ENCODE results near the gene UBR4. TPM values are rescaled to one million over a fixed set of nuclear protein-coding genes. Genes with fewer than 3 reads are reported as not detected.

The UBR4 gene
- total and polyA plus RNA-seq, 2 experiments from 2014 or later = 111 to 230 TPM

- TF ChIP-seq ZNF462 (CRISPR knock-in tag; IDR thresholded peaks at IDR 0.05) = no peak
- TF ChIP-seq POLR2AphosphoS5 (IDR thresholded peaks at IDR 0.05; ENCODE audit: low read depth) = no peak
These were observed 136.5 kb downstream of the UBR4 start (continued) for GRCh38 chr1:19073311-19074186.

DNA sequence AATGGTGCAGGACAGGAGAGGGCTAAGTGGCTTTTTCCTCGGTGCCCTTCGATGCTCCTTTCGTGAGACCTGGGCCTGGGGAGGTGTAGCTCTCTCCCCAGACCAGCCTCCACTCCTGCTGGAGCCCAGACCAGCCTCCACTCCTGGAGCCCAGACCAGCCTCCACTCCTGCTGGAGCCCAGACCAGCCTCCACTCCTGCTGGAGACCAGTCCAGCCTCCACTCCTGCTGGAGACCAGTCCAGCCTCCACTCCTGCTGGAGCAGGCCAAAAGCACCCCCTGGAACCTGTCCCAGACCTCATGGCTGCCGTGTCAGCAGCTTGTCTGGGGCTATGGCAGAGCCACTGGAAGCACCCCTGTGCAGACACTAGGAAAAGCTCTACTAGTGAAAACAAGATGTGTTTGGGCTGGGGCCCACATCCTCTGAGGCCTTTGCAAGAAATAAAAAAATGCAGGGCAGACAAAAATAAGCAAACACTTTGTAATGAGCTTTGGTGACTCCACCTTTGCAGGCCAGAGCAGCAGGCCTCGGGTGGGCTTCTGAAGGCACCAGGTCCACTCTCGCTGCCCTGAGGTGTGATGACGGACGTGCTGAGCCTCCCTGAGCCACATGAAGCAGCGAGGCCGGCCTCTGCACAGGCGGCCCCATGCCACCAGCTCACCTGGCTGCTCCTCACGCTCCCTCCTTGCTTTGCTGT lies 137.6 kb downstream of the UBR4 start:
- peaks cover 18% of the 10 kb centered on the region for H3K36me3 ChIP-seq (ENCODE audit: insufficient read depth)
- H2AFZ ChIP-seq = no peak overlapping the region
- DNase-seq (ENCODE audit: low spot score) = no peak
- Mint-ChIP-seq H3K4me1 (peaks cover 13% of the 10 kb centered on the region; the same call in 2 of the 3 replicates), H3K4me3 (no peak overlapping the region), H3K36me3 (ENCODE audit: low read depth) (peaks cover 42% of the 10 kb centered on the region), H3K27ac (no peak overlapping the region), H3K27me3 (ENCODE audit: insufficient read depth, low read depth, poor library complexity) (peaks cover 14% of the 10 kb centered on the region), H3K9me3 (no peaks in the 10 kb centered on the region; the same call in 2 of the 3 replicates)
- H3K4me2 ChIP-seq = no peak overlapping the region
- H3F3A ChIP-seq (replicated peaks; ENCODE audit: low read depth) = 0 out of 2 replicates have a peak, but pooled peaks cover 3% of the 10 kb centered on the region
- no peaks in the 10 kb centered on the region for H3K4me1 ChIP-seq (ENCODE audit: insufficient read depth)
- no peaks in the 10 kb centered on the region for H3K79me2 ChIP-seq (replicated peaks; ENCODE audit: insufficient read depth)
- H3K4me3 ChIP-seq = no peak overlapping the region
- no peak for ATAC-seq
- no peaks in the 10 kb centered on the region for H3K9me2 ChIP-seq (ENCODE audit: insufficient read depth)
- H3K27ac ChIP-seq (ENCODE audit: low read depth) = no peak overlapping the region
- no peaks in the 10 kb centered on the region; the same call in none of the 2 replicates for H4K20me1 ChIP-seq (replicated peaks; ENCODE audit: insufficient read depth)
- no peaks in the 10 kb centered on the region for H3K27me3 ChIP-seq (ENCODE audit: insufficient read depth)
- TF ChIP-seq CREB1 (CRISPR knock-in tag; IDR thresholded peaks at IDR 0.05; ENCODE audit: low read depth) (no peak), STAT1 (IDR thresholded peaks at IDR 0.05; ENCODE audit: unreplicated experiment) (no peak), POLR2AphosphoS5 (IDR thresholded peaks at IDR 0.05; ENCODE audit: low read depth) (no peak), EZH2phosphoT487 (IDR thresholded peaks at IDR 0.05; ENCODE audit: unreplicated experiment) (no peak), ZNF114 (CRISPR knock-in tag; IDR thresholded peaks at IDR 0.05) (no peak), ZNF331 (CRISPR knock-in tag; IDR thresholded peaks at IDR 0.05; ENCODE audit: low read depth) (no peak)
- TF ChIP-seq, protein P1, sequence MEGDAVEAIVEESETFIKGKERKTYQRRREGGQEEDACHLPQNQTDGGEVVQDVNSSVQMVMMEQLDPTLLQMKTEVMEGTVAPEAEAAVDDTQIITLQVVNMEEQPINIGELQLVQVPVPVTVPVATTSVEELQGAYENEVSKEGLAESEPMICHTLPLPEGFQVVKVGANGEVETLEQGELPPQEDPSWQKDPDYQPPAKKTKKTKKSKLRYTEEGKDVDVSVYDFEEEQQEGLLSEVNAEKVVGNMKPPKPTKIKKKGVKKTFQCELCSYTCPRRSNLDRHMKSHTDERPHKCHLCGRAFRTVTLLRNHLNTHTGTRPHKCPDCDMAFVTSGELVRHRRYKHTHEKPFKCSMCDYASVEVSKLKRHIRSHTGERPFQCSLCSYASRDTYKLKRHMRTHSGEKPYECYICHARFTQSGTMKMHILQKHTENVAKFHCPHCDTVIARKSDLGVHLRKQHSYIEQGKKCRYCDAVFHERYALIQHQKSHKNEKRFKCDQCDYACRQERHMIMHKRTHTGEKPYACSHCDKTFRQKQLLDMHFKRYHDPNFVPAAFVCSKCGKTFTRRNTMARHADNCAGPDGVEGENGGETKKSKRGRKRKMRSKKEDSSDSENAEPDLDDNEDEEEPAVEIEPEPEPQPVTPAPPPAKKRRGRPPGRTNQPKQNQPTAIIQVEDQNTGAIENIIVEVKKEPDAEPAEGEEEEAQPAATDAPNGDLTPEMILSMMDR (conservative IDR thresholded peaks at IDR 0.05; ENCODE audit: low read depth in 2 of 2) = no peak
- TF ChIP-seq, protein P2, sequence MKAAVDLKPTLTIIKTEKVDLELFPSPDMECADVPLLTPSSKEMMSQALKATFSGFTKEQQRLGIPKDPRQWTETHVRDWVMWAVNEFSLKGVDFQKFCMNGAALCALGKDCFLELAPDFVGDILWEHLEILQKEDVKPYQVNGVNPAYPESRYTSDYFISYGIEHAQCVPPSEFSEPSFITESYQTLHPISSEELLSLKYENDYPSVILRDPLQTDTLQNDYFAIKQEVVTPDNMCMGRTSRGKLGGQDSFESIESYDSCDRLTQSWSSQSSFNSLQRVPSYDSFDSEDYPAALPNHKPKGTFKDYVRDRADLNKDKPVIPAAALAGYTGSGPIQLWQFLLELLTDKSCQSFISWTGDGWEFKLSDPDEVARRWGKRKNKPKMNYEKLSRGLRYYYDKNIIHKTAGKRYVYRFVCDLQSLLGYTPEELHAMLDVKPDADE (IDR thresholded peaks at IDR 0.05) = no peak
- TF ChIP-seq, protein P3, sequence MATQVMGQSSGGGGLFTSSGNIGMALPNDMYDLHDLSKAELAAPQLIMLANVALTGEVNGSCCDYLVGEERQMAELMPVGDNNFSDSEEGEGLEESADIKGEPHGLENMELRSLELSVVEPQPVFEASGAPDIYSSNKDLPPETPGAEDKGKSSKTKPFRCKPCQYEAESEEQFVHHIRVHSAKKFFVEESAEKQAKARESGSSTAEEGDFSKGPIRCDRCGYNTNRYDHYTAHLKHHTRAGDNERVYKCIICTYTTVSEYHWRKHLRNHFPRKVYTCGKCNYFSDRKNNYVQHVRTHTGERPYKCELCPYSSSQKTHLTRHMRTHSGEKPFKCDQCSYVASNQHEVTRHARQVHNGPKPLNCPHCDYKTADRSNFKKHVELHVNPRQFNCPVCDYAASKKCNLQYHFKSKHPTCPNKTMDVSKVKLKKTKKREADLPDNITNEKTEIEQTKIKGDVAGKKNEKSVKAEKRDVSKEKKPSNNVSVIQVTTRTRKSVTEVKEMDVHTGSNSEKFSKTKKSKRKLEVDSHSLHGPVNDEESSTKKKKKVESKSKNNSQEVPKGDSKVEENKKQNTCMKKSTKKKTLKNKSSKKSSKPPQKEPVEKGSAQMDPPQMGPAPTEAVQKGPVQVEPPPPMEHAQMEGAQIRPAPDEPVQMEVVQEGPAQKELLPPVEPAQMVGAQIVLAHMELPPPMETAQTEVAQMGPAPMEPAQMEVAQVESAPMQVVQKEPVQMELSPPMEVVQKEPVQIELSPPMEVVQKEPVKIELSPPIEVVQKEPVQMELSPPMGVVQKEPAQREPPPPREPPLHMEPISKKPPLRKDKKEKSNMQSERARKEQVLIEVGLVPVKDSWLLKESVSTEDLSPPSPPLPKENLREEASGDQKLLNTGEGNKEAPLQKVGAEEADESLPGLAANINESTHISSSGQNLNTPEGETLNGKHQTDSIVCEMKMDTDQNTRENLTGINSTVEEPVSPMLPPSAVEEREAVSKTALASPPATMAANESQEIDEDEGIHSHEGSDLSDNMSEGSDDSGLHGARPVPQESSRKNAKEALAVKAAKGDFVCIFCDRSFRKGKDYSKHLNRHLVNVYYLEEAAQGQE (IDR thresholded peaks at IDR 0.05; ENCODE audit: unreplicated experiment) = no peak

All from GM23338 (cell line).